HG03439 (cell line): ENCODE data around the gene XYLT2.
"Not testable (repeated sequence)": the region's sequence is repeated elsewhere in the genome, so short reads cannot be mapped to it uniquely, and the experiment has no call there.

Source experiments
- ATAC-seq: cut with Tn5 transposase; IDR thresholded peaks from one replicate; pipeline ENCODE4 v1.9.1; 2021; ENCODE audit warnings: mild to moderate bottlenecking, moderate library complexity; ENCODE audit not compliant: unreplicated experiment

The XYLT2 gene

GRCh38 chr17:50388728-50389127, 42.8 kb downstream of the XYLT2 start:
- no peak for ATAC-seq

GRCh38 chr17:50389534-50389933, 43.6 kb downstream of the XYLT2 start:
- ATAC-seq = no peak

DNA sequence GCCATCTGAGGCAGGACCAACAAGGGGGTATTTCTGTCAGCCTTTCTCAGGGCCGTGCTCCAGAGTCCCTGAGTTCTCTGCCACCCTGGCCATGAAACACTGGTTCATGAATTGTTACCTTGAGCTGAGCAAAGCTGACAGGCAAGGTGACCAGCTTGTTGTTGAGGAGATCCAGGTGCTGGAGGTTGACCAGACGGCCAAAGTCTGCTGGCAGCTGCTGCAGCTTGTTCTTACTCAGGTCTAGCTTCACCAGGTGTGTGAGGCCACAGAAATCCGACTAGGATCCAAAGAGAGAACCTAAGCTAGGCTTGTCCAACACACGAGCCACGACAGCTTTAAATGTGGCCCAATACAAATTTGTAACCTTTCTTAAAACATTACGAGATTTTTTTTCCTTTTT, 46.7 kb downstream of the XYLT2 start:
- ATAC-seq = no peak

GRCh38 chr17:50393700-50394099, 47.8 kb downstream of the XYLT2 start:
- no peak for ATAC-seq

DNA sequence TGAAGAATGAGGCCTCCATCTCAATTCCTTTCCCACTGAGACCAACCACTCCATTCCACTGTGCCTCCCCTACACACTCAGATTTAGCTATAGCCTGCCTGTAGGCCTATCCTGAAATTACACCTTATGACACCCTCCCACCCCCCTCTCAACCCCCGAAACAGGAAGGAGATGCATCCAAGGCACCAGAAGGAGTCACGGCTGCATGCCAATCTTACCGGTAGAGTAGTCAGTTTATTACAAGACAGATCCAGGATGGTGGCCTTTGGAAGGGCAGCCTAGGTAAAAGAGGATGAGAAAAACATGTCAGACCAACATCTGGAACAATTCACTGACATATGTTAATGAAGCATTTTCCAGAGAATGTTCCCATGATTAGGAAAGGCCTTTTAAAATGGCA, 48.8 kb downstream of the XYLT2 start:
- ATAC-seq = no peak

DNA sequence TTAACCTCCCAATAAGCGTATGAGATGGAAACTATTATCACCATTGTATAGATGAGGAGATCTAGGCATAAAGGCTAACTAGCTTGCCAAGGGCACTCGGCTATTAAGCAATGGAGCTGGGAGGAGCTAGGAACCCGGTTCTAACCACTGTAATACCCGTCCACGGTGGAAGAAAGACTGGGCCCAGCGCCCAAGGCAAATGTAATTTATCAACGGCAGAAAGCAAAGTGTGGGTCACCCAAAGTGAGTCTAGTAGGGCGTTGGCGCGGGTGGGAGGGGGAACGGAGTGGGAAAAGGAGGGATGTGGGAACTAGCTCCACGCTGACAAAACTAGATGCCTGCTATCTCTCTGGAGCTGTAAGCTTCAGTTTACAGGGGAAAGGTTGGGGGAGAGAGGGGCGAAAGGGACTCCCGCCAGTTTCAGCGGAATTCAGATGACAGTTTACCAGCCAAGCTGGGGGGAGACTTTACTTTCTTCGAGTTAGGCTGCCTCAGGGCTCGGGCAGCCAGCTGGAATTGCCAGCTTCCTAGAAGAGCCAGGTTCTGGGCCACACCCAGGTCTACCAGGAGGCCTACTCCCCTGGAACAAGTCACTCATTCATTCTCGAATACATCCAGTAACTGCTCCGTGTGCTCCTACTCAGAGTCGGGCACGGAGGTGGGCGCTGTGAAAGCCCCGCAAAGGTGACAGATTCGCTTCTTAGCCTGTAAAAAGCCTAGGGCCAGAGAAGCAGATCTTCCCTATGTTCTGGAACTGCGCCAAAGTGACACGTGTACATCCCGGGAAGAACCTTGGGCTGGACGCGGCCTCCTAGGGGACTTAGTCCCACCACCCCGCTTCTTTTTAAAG, 50.6 kb downstream of the XYLT2 start:
- peak; percentile 15 for ATAC-seq

DNA sequence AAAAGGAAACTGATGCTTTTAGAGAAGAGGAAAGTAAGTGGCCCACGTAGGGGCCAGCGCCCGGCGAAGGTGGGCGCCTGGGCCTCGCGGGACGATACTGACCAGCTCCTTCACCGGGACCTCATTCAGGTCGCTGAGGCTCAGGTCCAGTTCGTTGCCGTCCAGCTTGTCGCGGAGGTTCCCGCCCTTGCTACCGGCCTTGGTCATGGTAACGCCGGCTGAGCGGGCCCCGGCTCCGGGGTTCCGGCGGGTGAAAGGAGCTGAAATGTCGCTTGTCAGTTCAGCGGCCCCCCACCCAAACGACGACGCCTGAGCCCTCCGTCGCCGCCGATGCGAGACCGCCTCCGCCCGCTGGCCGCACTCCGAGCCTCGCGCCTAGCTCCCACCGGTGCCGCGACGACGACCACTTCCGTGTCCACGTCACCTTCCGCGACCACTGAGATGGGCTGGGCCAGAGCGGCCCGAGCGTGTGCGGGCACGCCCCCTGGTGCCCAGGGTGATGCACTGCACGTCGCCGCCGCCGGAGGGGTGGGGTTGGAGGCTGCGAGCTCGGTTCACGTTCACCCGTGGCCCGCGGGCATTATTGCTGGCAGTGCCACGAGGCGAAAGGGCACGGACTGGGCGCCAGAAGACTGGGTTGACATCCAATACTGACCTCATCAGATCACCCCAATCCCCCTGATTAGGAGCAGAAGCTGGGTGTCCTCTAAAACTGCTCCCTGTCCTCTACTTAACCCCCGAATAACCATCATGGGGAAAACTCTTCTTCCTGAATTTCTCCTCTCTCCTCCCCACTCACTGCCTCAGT, 51.4 kb downstream of the XYLT2 start, which contains the start of gene LRRC59:
LRRC59 (minus strand) TSS at position 413 of the 808 bp plus-strand sequence; CDS start at position 207, 206 bp downstream.
- peak; percentile 95 for ATAC-seq

GRCh38 chr17:50397919-50398285, 52.0 kb downstream of the XYLT2 start:
- ATAC-seq = no peak

DNA sequence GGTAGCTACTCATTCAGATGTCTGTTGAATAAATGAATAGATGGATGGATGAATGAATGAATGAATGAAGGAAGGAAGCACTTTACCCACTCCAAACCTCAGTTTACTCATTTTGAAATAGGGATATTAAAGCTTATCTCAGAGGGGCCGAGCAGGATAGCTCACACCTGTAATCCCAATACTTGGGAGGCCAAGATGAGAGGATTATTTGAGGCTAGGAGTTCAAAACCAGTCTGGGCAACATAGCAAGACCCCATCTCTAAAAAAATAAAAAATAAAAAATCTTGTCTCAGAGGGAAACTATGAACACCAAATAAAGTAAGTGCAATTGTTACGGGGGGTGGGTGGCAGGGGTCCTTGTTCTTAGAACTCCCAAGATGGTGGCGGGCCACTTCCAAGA, 52.7 kb downstream of the XYLT2 start:
- not testable (repeated sequence) for ATAC-seq

DNA sequence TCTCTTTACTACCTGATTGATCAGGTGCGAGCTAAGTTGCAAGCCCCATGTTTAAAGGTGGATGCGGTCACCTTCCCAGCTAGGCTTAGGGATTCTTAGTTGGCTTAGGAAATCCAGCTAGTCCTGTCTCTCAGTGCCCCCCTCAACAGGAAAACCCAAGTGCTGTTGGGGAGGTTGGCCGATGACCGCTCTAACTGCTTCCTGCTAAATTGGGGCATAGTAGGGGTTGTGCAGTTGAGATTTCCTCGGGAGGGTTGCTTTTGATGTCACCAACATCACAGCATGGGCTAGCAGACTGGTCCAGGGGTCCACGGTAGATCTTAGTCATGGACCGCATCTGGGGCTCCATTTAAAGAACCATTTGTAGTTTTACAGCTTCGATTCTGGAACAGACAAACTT, 53.7 kb downstream of the XYLT2 start:
- ATAC-seq = not testable (repeated sequence)

GRCh38 chr17:50405351-50405750, 59.4 kb downstream of the XYLT2 start:
- not testable (repeated sequence) for ATAC-seq

GRCh38 chr17:50406578-50406977, 60.7 kb downstream of the XYLT2 start:
- ATAC-seq = no peak

- no peak for ATAC-seq
Measured at GRCh38 chr17:50407921-50408320, 62.0 kb downstream of the XYLT2 start.
